Cardiac fibroblast (primary cell): ENCODE data around the gene PTH2.
A peak's percentile ranks its signal among the peaks of the same experiment; 100 is the strongest.

Experiments used
- DNase-seq, 2 donors: peaks; one replicate each; pipeline versions ENCODE4 v3.0.0 to v3.0.0-alpha.2; 2010; ENCODE audit warnings: low read depth in 2 of 2
- H3K4me3 ChIP-seq, 2 donors: replicated peaks in 1 of 2; 1 replicate in 1 of 2; 2 replicates in 1 of 2; pipeline ENCODE4 v1.5.1; 2011; ENCODE audit warnings: low read depth in 2 of 2, low read length in 2 of 2, mild to moderate bottlenecking in 2 of 2, moderate library complexity in 1 of 2
- CTCF ChIP-seq: IDR thresholded peaks from one replicate; pipeline ENCODE4 v1.5.1; 2011; ENCODE audit warnings: low read depth, mild to moderate bottlenecking, low read length, inconsistent platforms

PTH2 gene

GRCh38 chr19:49456326-49456725, 33.1 kb upstream of the PTH2 start:
- no peak for TF ChIP-seq CTCF
- no peak overlapping the region for H3K4me3 ChIP-seq

GRCh38 chr19:49455773-49456172, 32.5 kb upstream of the PTH2 start:
- H3K4me3 ChIP-seq: no peak overlapping the region
- no peak for TF ChIP-seq CTCF
- peak; percentile 30 to 83 for DNase-seq

More at GRCh38 chr19:49456326-49456725, 33.1 kb upstream of the PTH2 start:
- DNase-seq: peak; percentile 33 to 71

- DNase-seq: no peak
- TF ChIP-seq CTCF: no peak
- peak overlapping the region; percentile 68 to 80 for H3K4me3 ChIP-seq
Observed at GRCh38 chr19:49453757-49454240, 30.6 kb upstream of the PTH2 start.

GRCh38 chr19:49453013-49453756, 29.9 kb upstream of the PTH2 start, which contains the start of gene ALDH16A1:
ALDH16A1 (plus strand) TSS chr19:49453225; CDS start chr19:49453332, 107 bp downstream.
- no peak for TF ChIP-seq CTCF
- peak within 1 kb of the TSS; percentile 68 to 80 for H3K4me3 ChIP-seq
- peak; percentile 99 for DNase-seq

- peak; percentile 99 to 100 for DNase-seq
- peak; percentile 38 for TF ChIP-seq CTCF
- H3K4me3 ChIP-seq: peak within 1 kb of the TSS; percentile 76 to 90
Observed at GRCh38 chr19:49451430-49452181, 28.4 kb upstream of the PTH2 start, which contains the start of gene PIH1D1. PIH1D1 (minus strand) TSS chr19:49451814; CDS start chr19:49451574, 240 bp downstream.

GRCh38 chr19:49450405-49450804, 27.2 kb upstream of the PTH2 start:
- H3K4me3 ChIP-seq: peak overlapping the region in 1 of 2 donors; percentile 90

More at GRCh38 chr19:49450405-49450804, 27.2 kb upstream of the PTH2 start:
- no peak for DNase-seq
- no peak for TF ChIP-seq CTCF
